KBM-7 (cell line): ENCODE measurements around the gene SLC25A41.

Experiments used
- DNase-seq: peaks from one replicate; pipeline ENCODE4 v3.0.0-alpha.2; 2015
- in situ Hi-C: fragments of 300-500 bp; cut with MboI; formaldehyde crosslinking; loops from 2 replicates; pipeline ENCODE4 v1.14.3; 2020; ENCODE audit warnings: low sequenced_read_pairs, low pct_unique_long_range_greater_than_20kb, mixed read lengths

The SLC25A41 gene

GRCh38 chr19:6464070-6464873, 30.7 kb upstream of the SLC25A41 start, which contains the start of gene CRB3:
Gene CRB3, plus strand, starts transcription at chr19:6464271. Its CDS starts 431 bp downstream, at chr19:6464702.
- in situ Hi-C loops = no loop called here

GRCh38 chr19:6460099-6460884, 26.7 kb upstream of the SLC25A41 start:
- peak; percentile 99 for DNase-seq
- in situ Hi-C loops = no loop called here

More at GRCh38 chr19:6464070-6464873, 30.7 kb upstream of the SLC25A41 start, which contains the start of gene CRB3:
- no peak for DNase-seq

GRCh38 chr19:6459262-6460098, 25.9 kb upstream of the SLC25A41 start, which contains the start of gene SLC25A23:
Gene SLC25A23, minus strand, starts transcription at chr19:6459792. Its CDS starts 164 bp downstream, at chr19:6459628.
- in situ Hi-C loops = no loop called here
- DNase-seq = no peak

- DNase-seq = no peak
- in situ Hi-C loops = no loop called here
Observed at GRCh38 chr19:6458695-6459261, 25.2 kb upstream of the SLC25A41 start.

GRCh38 chr19:6457958-6458694, 24.6 kb upstream of the SLC25A41 start:
- DNase-seq = no peak
- in situ Hi-C loops = no loop called here

- in situ Hi-C loops = no loop called here
- DNase-seq = no peak
Observed at GRCh38 chr19:6455924-6456323, 22.4 kb upstream of the SLC25A41 start.

- in situ Hi-C loops = no loop called here
- no peak for DNase-seq
Observed at GRCh38 chr19:6453951-6454565, 20.5 kb upstream of the SLC25A41 start.

GRCh38 chr19:6452899-6453298, 19.3 kb upstream of the SLC25A41 start:
- DNase-seq = no peak
- in situ Hi-C loops = no loop called here

- in situ Hi-C loops = no loop called here
- no peak for DNase-seq
Observed at GRCh38 chr19:6452223-6452614, 18.7 kb upstream of the SLC25A41 start.

- no peak for DNase-seq
- in situ Hi-C loops = no loop called here
Observed at GRCh38 chr19:6451583-6452222, 18.1 kb upstream of the SLC25A41 start.

GRCh38 chr19:6450166-6450565, 16.6 kb upstream of the SLC25A41 start:
- no peak for DNase-seq
- in situ Hi-C loops = no loop called here

GRCh38 chr19:6448045-6448444, 14.5 kb upstream of the SLC25A41 start:
- in situ Hi-C loops = no loop called here

GRCh38 chr19:6446452-6446851, 12.9 kb upstream of the SLC25A41 start:
- DNase-seq = no peak
- in situ Hi-C loops = no loop called here

More at GRCh38 chr19:6448045-6448444, 14.5 kb upstream of the SLC25A41 start:
- no peak for DNase-seq

GRCh38 chr19:6443986-6444385, 10.4 kb upstream of the SLC25A41 start:
- no peak for DNase-seq
- in situ Hi-C loops = no loop called here

GRCh38 chr19:6442087-6442688, 8.6 kb upstream of the SLC25A41 start:
- in situ Hi-C loops = no loop called here
- no peak for DNase-seq

- in situ Hi-C loops = no loop called here
- no peak for DNase-seq
Observed at GRCh38 chr19:6440905-6441304, 7.3 kb upstream of the SLC25A41 start.

- no peak for DNase-seq
- in situ Hi-C loops = no loop called here
Observed at GRCh38 chr19:6439743-6440142, 6.2 kb upstream of the SLC25A41 start.
